Liver (tissue), 9 donors: Measurements from ENCODE around the gene MSANTD4. TPM values are rescaled to one million over a fixed set of nuclear protein-coding genes. Genes with fewer than 3 reads are reported as not detected.

Experiments
- DNase-seq: peaks from one replicate; pipeline ENCODE4 v3.0.0-alpha.2; 2017; ENCODE audit warnings: low spot score
- H3K27ac ChIP-seq, 2 donors: one replicate each; pipeline ENCODE4 v1.7.0; 2013; ENCODE audit warnings: inconsistent platforms in 2 of 2, low read length in 2 of 2, control low read depth in 1 of 2, low read depth in 1 of 2, mild to moderate bottlenecking in 1 of 2
- H3K27me3 ChIP-seq, 4 donors: one replicate each; pipeline versions ENCODE4 v1.6.1 to v1.7.0; 2013; ENCODE audit warnings: low read length in 3 of 4, inconsistent platforms in 1 of 4, mild to moderate bottlenecking in 1 of 4, moderate library complexity in 1 of 4; ENCODE audit not compliant: control insufficient read depth in 4 of 4, insufficient read depth in 4 of 4
- H3K36me3 ChIP-seq, 4 donors: one replicate each; pipeline versions ENCODE4 v1.6.1 to v1.7.0; 2013; ENCODE audit warnings: low read length in 3 of 4, mild to moderate bottlenecking in 3 of 4, low read depth in 1 of 4, moderate library complexity in 1 of 4; ENCODE audit not compliant: control insufficient read depth in 4 of 4, insufficient read depth in 3 of 4
- H3K4me1 ChIP-seq, 4 donors: one replicate each; pipeline versions ENCODE4 v1.6.1 to v1.7.0; 2013; ENCODE audit warnings: low read length in 3 of 4, mild to moderate bottlenecking in 3 of 4, moderate library complexity in 1 of 4; ENCODE audit not compliant: control insufficient read depth in 4 of 4, insufficient read depth in 4 of 4
- H3K4me3 ChIP-seq, 3 donors: one replicate each; pipeline versions ENCODE4 v1.6.1 to v1.7.0; 2013; ENCODE audit warnings: low read length in 3 of 3, control low read depth in 1 of 3, low read depth in 1 of 3, mild to moderate bottlenecking in 1 of 3
- H3K9ac ChIP-seq, 2 donors: one replicate each; pipeline ENCODE4 v1.7.0; 2013; ENCODE audit warnings: low read length in 2 of 2, mild to moderate bottlenecking in 2 of 2, moderate library complexity in 2 of 2, control low read depth in 1 of 2, low read depth in 1 of 2
- H3K9me3 ChIP-seq, 4 donors: one replicate each; pipeline versions ENCODE4 v1.6.1 to v1.7.0; 2013; ENCODE audit warnings: low read length in 3 of 4; ENCODE audit not compliant: control insufficient read depth in 4 of 4
- CTCF ChIP-seq: fragments of 150-350 bp; IDR thresholded peaks from 2 replicates; pipeline ENCODE4 v1.5.1; 2017; ENCODE audit warnings: improper control_type of control experiment, low read depth, low read length; ENCODE audit not compliant: missing input control
- EGR1 ChIP-seq, 2 donors: IDR thresholded peaks; 2 replicates each; pipeline ENCODE4 v1.6.1; 2016 to 2018; ENCODE audit warnings: antibody characterized with exemption in 2 of 2, low read depth in 2 of 2
- FOXA1 ChIP-seq: IDR thresholded peaks from 2 replicates; pipeline ENCODE4 v1.6.1; 2016; ENCODE audit warnings: antibody characterized with exemption
- FOXA2 ChIP-seq: IDR thresholded peaks from 2 replicates; pipeline ENCODE4 v1.6.1; 2016; ENCODE audit warnings: antibody characterized with exemption
- GABPA ChIP-seq, 2 donors: IDR thresholded peaks in 1 of 2; conservative IDR thresholded peaks in 1 of 2; 2 replicates each; pipeline ENCODE4 v1.6.1; 2016; ENCODE audit warnings: antibody characterized with exemption in 2 of 2, mild to moderate bottlenecking in 1 of 2, moderate library complexity in 1 of 2
- HNF4G ChIP-seq: IDR thresholded peaks from 2 replicates; pipeline ENCODE4 v1.6.1; 2016; ENCODE audit warnings: antibody characterized with exemption
- JUND ChIP-seq, 2 donors: IDR thresholded peaks; 2 replicates each; pipeline ENCODE4 v1.6.1; 2016; ENCODE audit warnings: antibody characterized with exemption in 2 of 2
- MAX ChIP-seq: IDR thresholded peaks from 2 replicates; pipeline ENCODE4 v1.6.1; 2016; ENCODE audit warnings: antibody characterized with exemption
- NR2F2 ChIP-seq: IDR thresholded peaks from 2 replicates; pipeline ENCODE4 v1.6.1; 2016; ENCODE audit warnings: antibody characterized with exemption
- RAD21 ChIP-seq, 2 donors: IDR thresholded peaks; 2 replicates each; pipeline ENCODE4 v1.6.1; 2016; ENCODE audit warnings: antibody characterized with exemption in 2 of 2, mild to moderate bottlenecking in 2 of 2
- REST ChIP-seq: IDR thresholded peaks from 2 replicates; pipeline ENCODE4 v1.6.1; 2016; ENCODE audit warnings: antibody characterized with exemption, mild to moderate bottlenecking
- RXRA ChIP-seq, 2 donors: IDR thresholded peaks; 2 replicates each; pipeline ENCODE4 v1.6.1; 2017 to 2018; ENCODE audit warnings: antibody characterized with exemption in 2 of 2, mild to moderate bottlenecking in 1 of 2
- SP1 ChIP-seq: IDR thresholded peaks from 2 replicates; pipeline ENCODE4 v1.6.1; 2018; ENCODE audit warnings: antibody characterized with exemption, mild to moderate bottlenecking
- TAF1 ChIP-seq: conservative IDR thresholded peaks from 2 replicates; pipeline ENCODE4 v1.6.1; 2016; ENCODE audit warnings: antibody characterized with exemption, mild to moderate bottlenecking
- YY1 ChIP-seq: IDR thresholded peaks from 2 replicates; pipeline ENCODE4 v1.6.1; 2016; ENCODE audit warnings: antibody characterized with exemption, mild to moderate bottlenecking
- WGBS: extraction: QIAGEN DNeasy Blood & Tissue Kit; methylation state at CpG from one replicate; pipeline ENCODE4 v1.1.7; 2013; 5-methylcytosine and 5-hydroxymethylcytosine counted together
- polyA plus RNA-seq, 2 donors: library from polyadenylated mRNA; stranded (reverse) in 1 of 2; unstranded in 1 of 2; fragments of 200-250 nt in 1 of 2; fragments of >200 nt in 1 of 2; fragmentation: Nextera tagmentation in 1 of 2; extraction: Ambion mirVana in 1 of 2; gene quantifications; one replicate each; pipeline versions ENCODE4 v1.2.1 to v1.2.3, GENCODE V29; 2013 to 2015
- total RNA-seq, 2 donors: library from RNA; depleted of rRNA; stranded (reverse); fragments of >200 nt; gene quantifications; one replicate each; pipeline ENCODE4 v1.2.3, GENCODE V29; 2014
- TF ChIP-seq, protein P1 (sequence below): IDR thresholded peaks from 2 replicates; pipeline ENCODE4 v1.6.1; 2016; ENCODE audit warnings: antibody characterized with exemption
- TF ChIP-seq, protein P2 (sequence below): IDR thresholded peaks from 2 replicates; pipeline ENCODE4 v1.6.1; 2016; ENCODE audit warnings: antibody characterized with exemption
- donor health status: healthy.
- donor health status: healthy.
- donor health status: healthy.
- donor health status: healthy.
- donor health status: healthy.

Gene MSANTD4
- total and polyA plus RNA-seq, 4 donors = 2.1 to 8.7 (median 5.7) TPM

DNA sequence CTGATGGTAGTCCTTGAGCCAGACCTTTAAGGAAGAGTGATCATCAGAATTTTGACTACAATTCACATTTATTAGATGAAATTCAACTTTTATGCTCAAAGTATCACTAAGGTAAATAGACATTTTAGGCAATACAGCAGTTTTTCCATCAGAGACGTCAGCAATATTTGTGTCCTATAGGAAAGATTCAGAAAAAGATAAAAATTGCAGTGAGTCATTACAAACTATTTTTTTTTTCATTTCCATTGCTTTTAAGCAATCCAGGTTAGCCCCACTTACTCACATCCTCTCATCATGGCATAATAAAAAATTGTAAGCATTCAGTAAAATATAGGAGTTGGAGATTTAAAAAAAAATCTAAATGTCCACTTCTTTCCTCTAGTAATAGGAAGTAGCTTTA, 46.9 kb downstream of the MSANTD4 start:
- Histone ChIP-seq H3K9ac (no peak overlapping the region), H3K27me3 (no peaks in the 10 kb centered on the region), H3K4me1 (no peaks in the 10 kb centered on the region), H3K36me3 (no peaks in the 10 kb centered on the region), H3K4me3 (no peak overlapping the region), H3K27ac (no peak overlapping the region), H3K9me3 (peaks cover 0 to 3% (median 0%) of the 10 kb centered on the region in 4 donors)
- WGBS = 60% methylated on average over 1 of the region's 1 CpG
- TF ChIP-seq EGR1 (IDR thresholded peaks at IDR 0.05; ENCODE audit: low read depth in 2 of 2) (no peak), REST (no peak), HNF4G (no peak), RAD21 (IDR thresholded peaks at IDR 0.05) (no peak), GABPA (IDR thresholded peaks at IDR 0.05 in 1 of 2, conservative IDR thresholded peaks at IDR 0.05 in 1 of 2) (no peak), YY1 (no peak), SP1 (no peak), CTCF (no peak), FOXA1 (no peak), NR2F2 (no peak), FOXA2 (no peak)
- TF ChIP-seq, protein P1, sequence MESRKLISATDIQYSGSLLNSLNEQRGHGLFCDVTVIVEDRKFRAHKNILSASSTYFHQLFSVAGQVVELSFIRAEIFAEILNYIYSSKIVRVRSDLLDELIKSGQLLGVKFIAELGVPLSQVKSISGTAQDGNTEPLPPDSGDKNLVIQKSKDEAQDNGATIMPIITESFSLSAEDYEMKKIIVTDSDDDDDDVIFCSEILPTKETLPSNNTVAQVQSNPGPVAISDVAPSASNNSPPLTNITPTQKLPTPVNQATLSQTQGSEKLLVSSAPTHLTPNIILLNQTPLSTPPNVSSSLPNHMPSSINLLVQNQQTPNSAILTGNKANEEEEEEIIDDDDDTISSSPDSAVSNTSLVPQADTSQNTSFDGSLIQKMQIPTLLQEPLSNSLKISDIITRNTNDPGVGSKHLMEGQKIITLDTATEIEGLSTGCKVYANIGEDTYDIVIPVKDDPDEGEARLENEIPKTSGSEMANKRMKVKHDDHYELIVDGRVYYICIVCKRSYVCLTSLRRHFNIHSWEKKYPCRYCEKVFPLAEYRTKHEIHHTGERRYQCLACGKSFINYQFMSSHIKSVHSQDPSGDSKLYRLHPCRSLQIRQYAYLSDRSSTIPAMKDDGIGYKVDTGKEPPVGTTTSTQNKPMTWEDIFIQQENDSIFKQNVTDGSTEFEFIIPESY = no peak
- DNase-seq = no peak

- WGBS = 59% methylated on average over 1 of the region's 1 CpG
- no peak for DNase-seq
- Histone ChIP-seq H3K9me3 (no peaks in the 10 kb centered on the region), H3K27me3 (no peaks in the 10 kb centered on the region), H3K36me3 (no peaks in the 10 kb centered on the region), H3K4me3 (no peak overlapping the region), H3K4me1 (no peaks in the 10 kb centered on the region), H3K27ac (no peak overlapping the region), H3K9ac (no peak overlapping the region)
- TF ChIP-seq RAD21 (IDR thresholded peaks at IDR 0.05) = no peak
- no peak for TF ChIP-seq EGR1 (IDR thresholded peaks at IDR 0.05; ENCODE audit: low read depth in 2 of 2)
- no peak for TF ChIP-seq GABPA (IDR thresholded peaks at IDR 0.05 in 1 of 2, conservative IDR thresholded peaks at IDR 0.05 in 1 of 2)
- TF ChIP-seq FOXA2 = no peak
- TF ChIP-seq FOXA1 = no peak
- TF ChIP-seq MAX = no peak
- TF ChIP-seq TAF1 = no peak
- TF ChIP-seq, protein P1 = no peak
- no peak for TF ChIP-seq SP1
- TF ChIP-seq, protein P2, sequence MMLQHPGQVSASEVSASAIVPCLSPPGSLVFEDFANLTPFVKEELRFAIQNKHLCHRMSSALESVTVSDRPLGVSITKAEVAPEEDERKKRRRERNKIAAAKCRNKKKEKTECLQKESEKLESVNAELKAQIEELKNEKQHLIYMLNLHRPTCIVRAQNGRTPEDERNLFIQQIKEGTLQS = no peak
- TF ChIP-seq JUND (IDR thresholded peaks at IDR 0.05) = no peak
- no peak for TF ChIP-seq NR2F2
- TF ChIP-seq CTCF = no peak
- no peak for TF ChIP-seq RXRA (IDR thresholded peaks at IDR 0.05)
- no peak for TF ChIP-seq YY1
- no peak for TF ChIP-seq HNF4G
These were observed 52.3 kb downstream of the MSANTD4 start for GRCh38 chr11:105969756-105970155.
